Naive B cell (primary cell): ENCODE data around the gene VWA3B. TPM values are rescaled to one million over a fixed set of nuclear protein-coding genes. Genes with fewer than 3 reads are reported as not detected.
"Not testable (repeated sequence)": the region's sequence is repeated elsewhere in the genome, so short reads cannot be mapped to it uniquely, and the experiment has no call there.

Source experiments
- ATAC-seq, 2 donors: fragments of 150-1000 bp; cut with Tn5 transposase; 2 replicates each; pipeline ENCODE4 v1.10.0; 2021; ENCODE audit warnings: low read depth in 2 of 2, mild to moderate bottlenecking in 2 of 2, moderate library complexity in 2 of 2
- DNase-seq: peaks from one replicate; pipeline ENCODE4 v3.0.0; 2022
- H3K27ac Mint-ChIP-seq, 6 donors: one replicate each; pipeline ENCODE4 v1.8.0; 2020 to 2022; ENCODE audit warnings: mild to moderate bottlenecking in 6 of 6, mixed read lengths in 6 of 6, moderate library complexity in 5 of 6, inconsistent platforms in 2 of 6
- H3K27me3 Mint-ChIP-seq, 3 donors: one replicate each; pipeline ENCODE4 v1.8.0; 2021 to 2022; ENCODE audit warnings: mixed read lengths in 3 of 3, mild to moderate bottlenecking in 1 of 3
- H3K36me3 Mint-ChIP-seq, 2 donors: one replicate each; pipeline ENCODE4 v1.8.0; 2020 to 2022; ENCODE audit warnings: mixed read lengths in 2 of 2, inconsistent platforms in 1 of 2, mild to moderate bottlenecking in 1 of 2
- H3K4me1 Mint-ChIP-seq, 3 donors: one replicate each; pipeline ENCODE4 v1.8.0; 2020 to 2022; ENCODE audit warnings: mixed read lengths in 3 of 3, inconsistent platforms in 1 of 3, mild to moderate bottlenecking in 1 of 3, moderate library complexity in 1 of 3
- H3K4me3 Mint-ChIP-seq, 8 donors: one replicate each; pipeline ENCODE4 v1.8.0; 2020 to 2022; ENCODE audit warnings: mild to moderate bottlenecking in 8 of 8, mixed read lengths in 8 of 8, moderate library complexity in 8 of 8, inconsistent platforms in 2 of 8
- H3K9me3 Mint-ChIP-seq, 7 donors: one replicate each; pipeline ENCODE4 v1.8.0; 2020 to 2022; ENCODE audit warnings: mixed read lengths in 7 of 7, mild to moderate bottlenecking in 5 of 7, inconsistent platforms in 2 of 7, moderate library complexity in 1 of 7
- polyA plus RNA-seq, 6 donors: library from polyadenylated mRNA; unstranded; fragments of 300-500 nt; fragmentation: Illumina TruSeq; gene quantifications; one replicate each; pipeline ENCODE4 v1.2.3, GENCODE V29; 2021; ENCODE audit warnings: low read depth in 6 of 6

Gene VWA3B, protein sequence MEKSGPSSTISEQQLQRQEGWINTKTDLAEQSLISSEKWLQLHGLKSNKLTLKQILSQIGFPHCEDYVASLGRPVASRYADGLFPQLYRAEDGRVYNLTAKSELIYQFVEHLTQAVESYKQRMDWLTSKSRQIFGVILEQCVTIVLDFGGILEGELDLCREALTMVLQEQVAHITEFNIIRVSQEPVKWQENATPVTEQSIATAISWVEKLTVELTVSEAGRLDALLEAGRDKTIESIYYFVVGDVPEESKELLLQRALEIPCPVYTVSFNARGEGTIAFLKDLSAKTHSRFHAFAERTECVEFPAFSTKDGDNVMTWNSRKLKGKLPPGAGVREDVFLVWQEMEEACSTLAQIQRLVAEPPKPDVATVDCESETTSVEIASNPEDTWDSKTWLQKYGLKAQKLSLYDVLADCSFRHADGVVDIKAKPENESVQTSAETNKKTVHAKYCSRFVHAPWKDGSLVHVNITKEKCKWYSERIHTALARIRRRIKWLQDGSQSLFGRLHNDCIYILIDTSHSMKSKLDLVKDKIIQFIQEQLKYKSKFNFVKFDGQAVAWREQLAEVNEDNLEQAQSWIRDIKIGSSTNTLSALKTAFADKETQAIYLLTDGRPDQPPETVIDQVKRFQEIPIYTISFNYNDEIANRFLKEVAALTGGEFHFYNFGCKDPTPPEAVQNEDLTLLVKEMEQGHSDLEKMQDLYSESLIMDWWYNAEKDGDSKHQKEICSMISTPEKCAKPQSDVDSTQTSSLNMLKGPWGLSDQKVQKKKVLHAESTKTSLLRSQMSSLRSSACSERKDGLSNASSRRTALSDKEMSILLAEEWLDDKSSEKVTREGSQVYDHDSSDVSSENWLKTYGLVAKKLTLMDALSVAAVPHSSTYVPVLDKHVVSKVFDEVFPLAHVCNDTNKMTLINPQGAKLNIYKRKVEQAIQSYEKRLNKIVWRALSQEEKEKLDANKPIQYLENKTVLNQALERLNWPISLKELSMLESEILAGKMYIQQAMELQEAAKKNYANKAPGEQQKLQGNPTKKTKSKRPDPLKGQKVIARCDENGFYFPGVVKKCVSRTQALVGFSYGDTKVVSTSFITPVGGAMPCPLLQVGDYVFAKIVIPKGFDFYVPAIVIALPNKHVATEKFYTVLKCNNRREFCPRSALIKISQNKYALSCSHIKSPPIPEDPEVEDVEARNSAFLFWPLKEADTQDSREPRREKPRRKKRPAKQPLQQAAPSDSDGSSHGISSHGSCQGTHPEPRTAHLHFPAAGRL (N-terminal part only)
- polyA plus RNA-seq: not detected

DNA sequence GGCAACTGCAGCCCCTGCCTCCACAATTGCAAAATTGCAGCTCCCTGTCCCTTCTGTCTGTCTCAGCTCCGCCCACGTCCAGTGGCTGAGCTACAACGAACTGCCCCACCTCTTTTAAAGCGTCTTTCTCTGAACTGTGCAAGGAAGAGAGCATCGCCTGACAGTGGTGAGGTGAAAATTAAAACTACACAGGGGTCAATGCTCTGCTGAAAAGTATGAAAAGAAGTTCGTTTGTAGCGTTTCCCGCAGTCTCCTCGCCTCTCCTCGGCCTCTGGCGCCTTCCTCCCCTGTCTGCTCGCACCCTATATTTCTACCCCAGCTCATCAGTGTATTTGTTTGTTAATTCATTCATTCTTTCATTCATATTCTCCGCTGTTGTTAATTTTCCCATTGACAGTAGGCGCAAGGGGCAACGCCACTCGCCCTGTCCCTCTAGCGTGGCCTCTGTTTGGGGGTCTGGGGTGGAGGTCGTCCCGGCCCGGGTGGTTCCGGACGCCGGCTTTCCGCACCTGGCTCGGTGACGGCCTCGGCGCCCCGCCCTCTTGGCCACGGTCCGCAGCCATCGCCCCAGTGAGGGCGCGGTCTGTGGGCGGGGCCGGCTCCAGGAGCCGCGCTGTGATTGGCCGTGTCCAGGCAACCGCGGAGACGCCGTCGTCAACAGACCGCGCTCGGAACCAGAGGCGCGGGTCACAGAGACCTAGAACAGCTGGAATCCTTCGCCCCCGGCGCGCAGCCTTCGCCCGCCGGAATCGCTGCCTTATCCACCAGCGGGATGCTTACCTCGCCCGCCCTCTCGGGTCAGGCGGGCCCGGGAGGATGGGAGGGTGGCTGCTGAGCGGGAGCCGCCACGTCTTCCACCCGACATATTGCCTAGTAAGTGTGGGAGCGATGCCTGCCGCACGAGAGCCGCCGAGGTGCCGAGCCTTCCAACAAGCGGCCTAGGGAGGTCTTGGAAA lies at the start of gene VWA3B:
Gene VWA3B (plus strand): TSS at position 677 of the 956 bp plus-strand sequence. CDS start 5,926 bp downstream, outside the sequence.
- no peaks in the 10 kb centered on the region for H3K9me3 Mint-ChIP-seq
- peaks cover 44 to 58% (median 50%) of the 10 kb centered on the region in 3 donors for H3K4me1 Mint-ChIP-seq
- peak; percentile 87 to 90 for ATAC-seq
- DNase-seq: peak; percentile 80
- peaks cover 0 to 12% (median 5%) of the 10 kb centered on the region in 3 donors for H3K27me3 Mint-ChIP-seq
- H3K27ac Mint-ChIP-seq: peak within 1 kb of the TSS; percentile 81 to 97 (median 89)
- H3K4me3 Mint-ChIP-seq: peak within 1 kb of the TSS; percentile 69 to 91 (median 84)
- H3K36me3 Mint-ChIP-seq: no peaks in the 10 kb centered on the region

DNA sequence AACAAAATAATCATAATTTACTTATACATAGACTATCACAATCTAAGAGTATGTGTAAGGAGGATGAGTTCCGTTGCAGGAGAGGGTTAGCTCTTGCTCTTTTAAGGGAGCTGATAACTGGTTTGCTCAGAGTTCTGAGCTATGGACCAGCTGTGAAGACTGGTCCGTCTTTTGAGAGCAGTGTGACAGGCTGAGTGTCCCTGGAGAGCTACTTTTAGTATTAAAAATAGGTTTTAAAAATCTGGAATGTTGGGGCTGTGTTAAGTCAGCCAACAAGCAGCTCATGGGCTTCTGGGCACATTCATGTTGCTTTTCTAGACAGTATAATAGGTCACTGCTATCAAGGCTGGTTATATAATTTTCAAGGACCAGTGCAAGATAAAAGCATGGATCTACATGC lies 49.8 kb upstream of the VWA3B start:
- no peak for DNase-seq
- ATAC-seq: no peak
- no peaks in the 10 kb centered on the region for H3K27me3 Mint-ChIP-seq
- peaks cover 0 to 4% (median 0%) of the 10 kb centered on the region in 7 donors for H3K9me3 Mint-ChIP-seq
- H3K4me1 Mint-ChIP-seq: peaks cover 24 to 34% (median 32%) of the 10 kb centered on the region in 3 donors
- no peak overlapping the region for H3K27ac Mint-ChIP-seq
- H3K4me3 Mint-ChIP-seq: no peak overlapping the region
- H3K36me3 Mint-ChIP-seq: no peaks in the 10 kb centered on the region

DNA sequence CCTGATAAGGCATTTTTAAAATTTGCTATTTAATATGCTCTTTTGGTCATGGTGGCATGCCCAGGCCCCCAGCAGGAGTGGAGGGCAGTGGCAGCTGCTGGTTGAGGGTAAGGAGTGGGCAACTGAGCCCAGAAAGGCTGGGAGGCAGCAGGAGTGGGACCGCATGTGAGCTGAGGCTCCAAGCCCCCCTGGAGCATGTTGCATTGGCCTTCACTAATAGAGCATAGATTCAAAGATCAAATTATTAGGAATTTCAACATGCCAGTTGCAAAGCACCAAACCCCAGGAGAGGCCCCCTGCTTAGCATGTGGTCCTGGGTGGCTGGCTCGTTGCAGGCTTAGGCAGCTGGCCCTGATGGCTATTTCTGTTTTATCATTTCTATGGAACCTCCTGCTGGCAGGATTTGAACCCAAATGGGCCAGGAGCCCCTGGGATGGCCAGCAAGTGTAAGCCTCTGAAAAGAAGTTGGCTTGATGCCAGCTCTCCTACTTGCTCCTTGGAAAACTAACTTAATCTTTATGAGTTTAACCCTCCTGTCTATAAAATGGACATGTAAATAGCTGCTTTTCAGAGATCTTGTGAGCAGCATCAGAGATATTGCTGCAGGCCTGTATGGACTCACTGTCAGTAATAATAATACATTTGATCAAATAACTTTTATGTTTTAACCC lies 49.2 kb upstream of the VWA3B start:
- ATAC-seq (no peak), DNase-seq (no peak)
- peaks cover 19 to 28% (median 27%) of the 10 kb centered on the region in 3 donors for H3K4me1 Mint-ChIP-seq
- H3K27me3 Mint-ChIP-seq: no peaks in the 10 kb centered on the region
- no peak overlapping the region for H3K4me3 Mint-ChIP-seq
- peaks cover 2 to 8% (median 3%) of the 10 kb centered on the region in 7 donors for H3K9me3 Mint-ChIP-seq
- peaks cover 0 to 2% of the 10 kb centered on the region in 2 donors for H3K36me3 Mint-ChIP-seq
- no peak overlapping the region for H3K27ac Mint-ChIP-seq

DNA sequence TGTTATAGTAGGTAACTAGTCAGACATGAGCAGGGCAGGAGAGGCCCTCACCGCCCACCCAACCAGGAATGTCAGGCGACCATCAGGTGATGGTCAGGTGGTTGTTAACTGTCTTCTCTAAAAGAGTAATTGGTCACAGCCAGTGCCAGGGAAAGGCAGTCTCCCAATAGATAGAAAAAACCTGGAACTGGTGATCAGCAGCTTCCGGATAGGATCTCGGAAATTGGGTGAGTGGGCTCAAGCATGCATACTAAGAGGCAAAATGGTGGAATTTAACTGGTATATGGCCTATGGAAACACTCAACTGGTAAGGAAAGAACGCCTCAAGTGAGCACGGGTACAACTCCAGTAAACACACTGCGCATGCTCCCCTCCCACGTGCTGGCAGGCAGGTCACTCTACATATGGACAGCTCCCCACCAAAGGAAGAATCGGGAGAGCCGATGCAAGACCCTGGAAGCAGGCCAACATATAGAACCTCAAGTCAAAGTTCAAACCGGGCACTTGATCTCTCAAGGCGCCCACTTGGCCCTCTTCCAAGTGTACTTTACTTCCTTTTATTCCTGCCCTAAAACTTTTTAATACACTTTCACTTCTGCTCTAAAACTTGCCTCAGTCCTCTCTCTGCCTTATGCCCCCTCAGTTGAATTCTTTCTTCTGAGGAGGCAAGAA lies 47.7 kb upstream of the VWA3B start:
- peak overlapping the region in 4 of 6 donors; percentile 44 to 82 (median 54) for H3K27ac Mint-ChIP-seq
- H3K27me3 Mint-ChIP-seq: no peaks in the 10 kb centered on the region
- H3K9me3 Mint-ChIP-seq: peaks cover 5 to 21% (median 15%) of the 10 kb centered on the region in 7 donors
- peak overlapping the region in 5 of 8 donors; percentile 2 to 64 (median 26) for H3K4me3 Mint-ChIP-seq
- H3K36me3 Mint-ChIP-seq: peaks cover 5 to 16% of the 10 kb centered on the region in 2 donors
- peaks cover 18 to 27% (median 26%) of the 10 kb centered on the region in 3 donors for H3K4me1 Mint-ChIP-seq
- DNase-seq (peak; percentile 48), ATAC-seq (peak; percentile 54 to 65)

DNA sequence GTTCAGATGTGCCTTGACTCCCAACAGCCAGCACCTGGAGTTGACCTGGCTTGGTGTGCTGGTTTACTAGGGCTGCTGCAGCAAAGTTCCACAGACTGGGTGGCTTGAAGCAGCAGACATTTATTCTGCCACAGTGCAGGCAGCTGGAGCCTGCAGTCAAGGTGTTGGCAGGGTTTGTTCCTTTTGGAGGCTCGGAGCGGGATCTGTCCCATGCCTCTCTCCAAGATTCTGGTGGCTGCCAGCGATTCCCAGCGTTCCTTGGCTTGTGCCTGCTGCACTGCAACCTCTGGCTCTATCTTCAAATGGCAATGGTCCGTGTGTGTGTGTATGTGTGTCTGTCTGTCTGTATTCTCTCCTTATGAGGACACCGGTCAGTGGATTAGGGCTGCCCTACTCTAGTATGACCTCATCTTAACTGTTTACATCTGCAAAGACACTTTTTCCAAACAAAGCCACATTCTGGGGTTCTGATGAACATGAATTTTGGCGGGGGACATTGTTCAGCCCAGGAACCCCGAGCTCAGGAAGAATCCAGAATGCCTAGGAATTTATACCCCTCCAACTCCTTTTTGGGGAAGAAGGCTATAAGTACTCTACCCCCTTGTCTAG lies 46.5 kb upstream of the VWA3B start:
- no peak for DNase-seq
- Mint-ChIP-seq H3K27ac (peak overlapping the region in 1 of 6 donors; percentile 64), H3K4me3 (no peak overlapping the region)

DNA sequence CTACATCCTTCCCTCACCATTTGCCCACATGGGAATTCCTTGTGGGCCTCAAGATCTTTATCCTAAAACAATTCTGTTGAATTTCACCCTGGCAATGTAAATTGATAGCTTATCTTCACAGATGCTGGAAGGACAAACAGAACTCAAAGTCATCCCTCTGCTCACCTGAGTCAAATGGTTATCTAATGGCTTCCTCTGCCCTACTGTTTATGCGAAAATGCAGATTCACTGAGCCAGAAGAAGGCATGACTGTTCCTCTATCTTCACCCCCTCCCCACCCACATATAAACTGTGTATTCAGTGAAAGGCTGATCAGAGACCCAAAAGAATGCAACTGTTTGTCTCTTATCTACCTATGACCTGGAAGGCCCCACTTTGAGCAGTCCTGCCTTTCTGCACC lies 43.9 kb upstream of the VWA3B start:
- Mint-ChIP-seq H3K4me3 (no peak overlapping the region), H3K36me3 (peaks cover 14 to 31% of the 10 kb centered on the region in 2 donors), H3K4me1 (peaks cover 18 to 30% (median 27%) of the 10 kb centered on the region in 3 donors), H3K9me3 (peaks cover 20 to 39% (median 26%) of the 10 kb centered on the region in 7 donors), H3K27ac (no peak overlapping the region), H3K27me3 (no peaks in the 10 kb centered on the region)
- ATAC-seq: no peak
- DNase-seq: no peak

More for the DNA sequence above, 46.5 kb upstream of the VWA3B start:
- peaks cover 17 to 33% (median 26%) of the 10 kb centered on the region in 7 donors for H3K9me3 Mint-ChIP-seq
- peaks cover 14 to 28% of the 10 kb centered on the region in 2 donors for H3K36me3 Mint-ChIP-seq
- no peak for ATAC-seq
- peaks cover 18 to 27% (median 26%) of the 10 kb centered on the region in 3 donors for H3K4me1 Mint-ChIP-seq
- H3K27me3 Mint-ChIP-seq: no peaks in the 10 kb centered on the region

DNA sequence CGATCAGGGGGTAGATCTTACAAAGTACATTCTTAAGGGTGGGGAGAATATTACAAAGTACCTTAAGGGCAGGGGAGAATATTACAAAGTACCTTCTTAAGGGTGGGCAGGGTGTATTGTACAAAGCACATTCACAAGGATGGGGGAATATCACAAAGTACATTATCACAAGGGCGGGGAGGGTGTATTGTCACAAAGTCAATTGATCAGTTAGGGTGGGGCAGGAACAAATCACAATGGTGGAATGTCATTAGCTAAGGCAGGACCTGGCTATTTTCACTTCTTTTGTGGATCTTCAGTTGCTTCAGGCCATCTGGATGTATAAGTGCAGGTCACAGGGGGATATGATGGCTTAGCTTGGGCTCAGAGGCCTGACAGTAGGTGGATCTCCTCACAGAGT lies 42.2 kb upstream of the VWA3B start:
- ATAC-seq, H3K4me3 Mint-ChIP-seq, H3K27ac Mint-ChIP-seq, H3K27me3 Mint-ChIP-seq, DNase-seq: not testable (repeated sequence)
- Mint-ChIP-seq H3K36me3 (peaks cover 14 to 31% of the 10 kb centered on the region in 2 donors), H3K4me1 (peaks cover 7 to 19% (median 16%) of the 10 kb centered on the region in 3 donors), H3K9me3 (peaks cover 20 to 39% (median 26%) of the 10 kb centered on the region in 7 donors)

DNA sequence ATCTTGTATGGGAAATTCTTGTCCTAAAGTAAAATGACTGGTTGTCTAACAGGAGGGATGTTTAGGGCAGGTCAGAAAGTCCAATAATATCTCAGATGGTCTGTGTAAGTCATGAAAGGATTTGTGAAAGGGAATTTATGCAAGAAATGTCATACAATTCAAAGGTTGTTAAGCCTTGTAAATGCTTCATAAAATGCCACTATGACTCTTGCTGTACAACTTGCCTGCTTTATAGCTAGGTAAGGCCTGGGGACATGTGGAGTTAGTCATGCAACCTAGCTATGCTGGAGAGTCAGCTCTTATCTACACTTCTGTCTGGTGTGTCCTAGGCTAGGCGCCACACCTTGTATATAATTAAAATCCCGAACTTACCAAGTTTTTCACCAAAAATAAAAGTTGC lies 36.9 kb upstream of the VWA3B start:
- DNase-seq (no peak), ATAC-seq (no peak)
- Mint-ChIP-seq H3K4me3 (no peak overlapping the region), H3K27ac (no peak overlapping the region), H3K36me3 (peaks cover under 1 to 7% of the 10 kb centered on the region in 2 donors), H3K4me1 (peaks cover 0 to 4% (median 0%) of the 10 kb centered on the region in 3 donors), H3K27me3 (no peaks in the 10 kb centered on the region), H3K9me3 (peaks cover 4 to 11% (median 5%) of the 10 kb centered on the region in 7 donors)

DNA sequence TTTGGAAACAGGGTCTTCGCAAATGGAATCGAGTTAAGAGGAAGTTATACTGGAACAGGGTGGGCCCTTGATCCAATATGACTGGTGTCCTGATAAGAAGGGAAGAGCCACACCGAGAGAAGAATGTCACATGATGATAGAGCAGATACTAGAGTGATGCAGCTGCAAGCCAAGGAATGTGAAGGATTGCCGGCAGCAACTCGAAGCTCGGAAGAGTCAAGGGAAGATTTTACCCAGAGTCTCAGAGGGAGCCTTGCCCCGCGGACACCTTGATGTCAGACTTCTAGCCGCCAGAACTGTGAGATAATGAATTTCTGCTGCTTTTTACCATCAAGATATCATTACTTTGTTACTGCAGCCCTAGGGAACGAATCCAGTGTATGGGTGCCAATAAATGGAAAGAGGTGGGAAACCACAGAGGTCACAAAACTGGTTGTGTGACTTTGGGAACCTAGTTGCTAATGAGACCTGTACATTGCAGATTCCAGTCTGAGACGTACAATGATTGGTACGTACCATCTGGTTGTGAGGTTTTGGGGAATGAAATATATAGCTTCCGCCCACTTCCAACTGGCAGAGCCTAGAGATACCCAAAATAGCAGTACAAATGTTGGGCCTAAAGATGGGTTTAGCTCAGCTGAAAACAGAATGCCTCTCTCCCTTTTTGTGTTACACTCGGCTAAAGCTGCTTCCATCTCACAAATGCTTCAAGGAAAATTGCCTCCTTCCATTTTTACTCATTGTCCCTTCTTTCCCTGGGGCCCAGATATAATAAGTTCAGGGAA lies 28.6 kb upstream of the VWA3B start:
- H3K4me1 Mint-ChIP-seq: no peaks in the 10 kb centered on the region
- H3K4me3 Mint-ChIP-seq: no peak overlapping the region
- peak overlapping the region in 1 of 6 donors; percentile 53 for H3K27ac Mint-ChIP-seq
- DNase-seq (no peak), ATAC-seq (no peak)
- H3K36me3 Mint-ChIP-seq: no peaks in the 10 kb centered on the region
- no peaks in the 10 kb centered on the region for H3K27me3 Mint-ChIP-seq
- peaks cover 0 to 5% (median 0%) of the 10 kb centered on the region in 7 donors for H3K9me3 Mint-ChIP-seq

DNA sequence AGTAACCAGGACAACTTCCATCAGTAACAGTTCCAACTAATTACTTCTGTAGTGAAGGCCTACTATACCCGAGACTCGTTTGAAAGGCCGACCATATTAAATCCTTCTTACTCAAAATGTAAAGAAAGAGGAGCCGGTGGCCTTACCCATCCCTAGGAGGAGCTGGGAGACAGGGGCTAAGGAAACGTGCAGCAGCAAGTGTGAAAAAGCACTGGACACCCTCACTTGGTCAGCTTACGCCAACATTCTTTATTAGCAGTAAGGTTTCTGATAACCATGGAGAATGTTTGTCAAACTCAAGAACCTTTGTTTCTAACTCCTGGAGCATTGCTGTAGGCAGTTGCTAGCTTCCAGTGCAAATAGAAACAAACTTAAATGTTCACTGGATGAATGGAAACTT lies 26.7 kb upstream of the VWA3B start:
- H3K4me3 Mint-ChIP-seq: no peak overlapping the region
- no peaks in the 10 kb centered on the region for H3K4me1 Mint-ChIP-seq
- peaks cover 0 to 5% (median 0%) of the 10 kb centered on the region in 7 donors for H3K9me3 Mint-ChIP-seq
- no peak overlapping the region for H3K27ac Mint-ChIP-seq
- no peaks in the 10 kb centered on the region for H3K36me3 Mint-ChIP-seq
- DNase-seq (no peak), ATAC-seq (no peak)
- H3K27me3 Mint-ChIP-seq: peaks cover 0 to 11% (median 4%) of the 10 kb centered on the region in 3 donors
